WI38 (cell line): ENCODE data around the gene NRG3.

Experiments
- H3K4me3 ChIP-seq: 2 replicates; pipeline ENCODE4 v1.5.1; 2011; ENCODE audit warnings: low read depth, mild to moderate bottlenecking, control low read depth, low read length
- CTCF ChIP-seq: IDR thresholded peaks from 2 replicates; pipeline ENCODE4 v1.5.1; 2012; ENCODE audit warnings: low read depth, mild to moderate bottlenecking, control low read depth, low read length

NRG3 gene

GRCh38 chr10:82576093-82576492, 701.1 kb downstream of the NRG3 start:
- H3K4me3 ChIP-seq: no peak overlapping the region
- TF ChIP-seq CTCF: no peak

GRCh38 chr10:82581940-82582339, 706.9 kb downstream of the NRG3 start:
- no peak overlapping the region for H3K4me3 ChIP-seq
- TF ChIP-seq CTCF: no peak

GRCh38 chr10:82591421-82591820, 716.4 kb downstream of the NRG3 start:
- TF ChIP-seq CTCF: no peak
- H3K4me3 ChIP-seq: no peak overlapping the region

GRCh38 chr10:82597840-82598239, 722.8 kb downstream of the NRG3 start:
- H3K4me3 ChIP-seq: no peak overlapping the region
- no peak for TF ChIP-seq CTCF

GRCh38 chr10:82609845-82610244, 734.9 kb downstream of the NRG3 start:
- no peak for TF ChIP-seq CTCF
- no peak overlapping the region for H3K4me3 ChIP-seq

GRCh38 chr10:82618007-82618406, 743.0 kb downstream of the NRG3 start:
- no peak overlapping the region for H3K4me3 ChIP-seq
- TF ChIP-seq CTCF: no peak

- no peak overlapping the region for H3K4me3 ChIP-seq
- TF ChIP-seq CTCF: no peak
Measured at GRCh38 chr10:82621680-82622079, 746.7 kb downstream of the NRG3 start.
